Prostate gland (tissue), 2 donors: ENCODE measurements around the gene FMNL3.

Experiments used
- CTCF ChIP-seq, 4 experiments: fragments of 200-600 bp in 2 of 4; fragments of 450-650 bp in 2 of 4; sonication (generic) in 2 of 4; IDR thresholded peaks; 1 replicate in 3 of 4; 2 replicates in 1 of 4; pipeline ENCODE4 v1.5.1; 2016 to 2019; ENCODE audit warnings: antibody characterized with exemption in 4 of 4, mild to moderate bottlenecking in 2 of 4, moderate library complexity in 2 of 4
- POLR2A ChIP-seq: fragments of 450-650 bp; IDR thresholded peaks from one replicate; pipeline ENCODE4 v1.6.1; 2016; ENCODE audit warnings: antibody characterized with exemption, mild to moderate bottlenecking
- POLR2AphosphoS5 ChIP-seq: sonication (generic); formaldehyde crosslinking; IDR thresholded peaks from one replicate; pipeline ENCODE4 v1.6.1; 2017; ENCODE audit warnings: antibody characterized with exemption

GRCh38 chr12:49604856-49605255 lies 102.3 kb downstream of the FMNL3 start:
- no peak for TF ChIP-seq POLR2AphosphoS5
- TF ChIP-seq CTCF (IDR thresholded peaks at IDR 0.05) = no peak
- no peak for TF ChIP-seq POLR2A
